Activated CD4-positive, CD25-positive, alpha-beta regulatory T cell (primary cell): ENCODE measurements around the gene GRIPAP1.
A peak's percentile ranks its signal among the peaks of the same experiment; 100 is the strongest.
"Not testable (repeated sequence)": the region's sequence is repeated elsewhere in the genome, so short reads cannot be mapped to it uniquely, and the experiment has no call there.

Experiments used
- DNase-seq, 4 experiments: peaks; one replicate each; lab custom pipeline; 2025; lab: John Stamatoyannopoulos, UW

The GRIPAP1 gene

GRCh38 chrX:48997455-48997854, 4.6 kb downstream of the GRIPAP1 start:
- no peak for DNase-seq

GRCh38 chrX:48996969-48997368, 5.1 kb downstream of the GRIPAP1 start:
- DNase-seq: no peak

- no peak for DNase-seq
These were observed 9.7 kb downstream of the GRIPAP1 start for GRCh38 chrX:48992341-48992740.

GRCh38 chrX:48989483-48989882, 12.6 kb downstream of the GRIPAP1 start:
- DNase-seq: no peak

GRCh38 chrX:48983896-48984295, 18.2 kb downstream of the GRIPAP1 start:
- DNase-seq: no peak

GRCh38 chrX:48983081-48983480, 19.0 kb downstream of the GRIPAP1 start:
- no peak for DNase-seq

GRCh38 chrX:48981178-48981577, 20.9 kb downstream of the GRIPAP1 start:
- DNase-seq: no peak

- not testable (repeated sequence) for DNase-seq
These were observed 21.7 kb downstream of the GRIPAP1 start for GRCh38 chrX:48980341-48980740.

- no peak for DNase-seq
These were observed 23.8 kb downstream of the GRIPAP1 start for GRCh38 chrX:48978226-48978625.

GRCh38 chrX:48976086-48976485, 26.0 kb downstream of the GRIPAP1 start:
- DNase-seq: no peak

GRCh38 chrX:48975541-48975940, 26.5 kb downstream of the GRIPAP1 start:
- DNase-seq: no peak

- DNase-seq: no peak
These were observed 27.0 kb downstream of the GRIPAP1 start for GRCh38 chrX:48975041-48975440.

GRCh38 chrX:48974574-48974973, 27.5 kb downstream of the GRIPAP1 start:
- no peak for DNase-seq

- DNase-seq: no peak
These were observed 28.0 kb downstream of the GRIPAP1 start for GRCh38 chrX:48974033-48974432.

GRCh38 chrX:48972220-48973164, 29.6 kb downstream of the GRIPAP1 start:
- peak in 1 of 4 experiments; percentile 6 for DNase-seq

- no peak for DNase-seq
These were observed 30.5 kb downstream of the GRIPAP1 start, which contains the start of gene KCND1 for GRCh38 chrX:48971249-48972219. TSS of gene KCND1 (minus strand) at chrX:48971844. CDS start at chrX:48970271, 1,573 bp downstream.

- DNase-seq: no peak
These were observed 32.6 kb downstream of the GRIPAP1 start for GRCh38 chrX:48969471-48969870.

GRCh38 chrX:48968377-48968776, 33.7 kb downstream of the GRIPAP1 start:
- DNase-seq: no peak

- DNase-seq: no peak
These were observed 35.1 kb downstream of the GRIPAP1 start for GRCh38 chrX:48966796-48967579.

- DNase-seq: no peak
These were observed 36.1 kb downstream of the GRIPAP1 start for GRCh38 chrX:48965959-48966358.

GRCh38 chrX:48961585-48962091, 40.4 kb downstream of the GRIPAP1 start:
- no peak for DNase-seq
